ENCODE results near the gene SLC6A18. TPM values are rescaled to one million over a fixed set of nuclear protein-coding genes. Genes with fewer than 3 reads are reported as not detected.

Gene SLC6A18
- total and polyA plus RNA-seq, 10 of the 15 experiments (the other 5 are each of a cell fraction or from before 2014, with no cell fraction given), result not detected

GRCh38 chr5:1276930-1277329, 51.7 kb downstream of the SLC6A18 start (continued):
- TF ChIP-seq, protein P1, sequence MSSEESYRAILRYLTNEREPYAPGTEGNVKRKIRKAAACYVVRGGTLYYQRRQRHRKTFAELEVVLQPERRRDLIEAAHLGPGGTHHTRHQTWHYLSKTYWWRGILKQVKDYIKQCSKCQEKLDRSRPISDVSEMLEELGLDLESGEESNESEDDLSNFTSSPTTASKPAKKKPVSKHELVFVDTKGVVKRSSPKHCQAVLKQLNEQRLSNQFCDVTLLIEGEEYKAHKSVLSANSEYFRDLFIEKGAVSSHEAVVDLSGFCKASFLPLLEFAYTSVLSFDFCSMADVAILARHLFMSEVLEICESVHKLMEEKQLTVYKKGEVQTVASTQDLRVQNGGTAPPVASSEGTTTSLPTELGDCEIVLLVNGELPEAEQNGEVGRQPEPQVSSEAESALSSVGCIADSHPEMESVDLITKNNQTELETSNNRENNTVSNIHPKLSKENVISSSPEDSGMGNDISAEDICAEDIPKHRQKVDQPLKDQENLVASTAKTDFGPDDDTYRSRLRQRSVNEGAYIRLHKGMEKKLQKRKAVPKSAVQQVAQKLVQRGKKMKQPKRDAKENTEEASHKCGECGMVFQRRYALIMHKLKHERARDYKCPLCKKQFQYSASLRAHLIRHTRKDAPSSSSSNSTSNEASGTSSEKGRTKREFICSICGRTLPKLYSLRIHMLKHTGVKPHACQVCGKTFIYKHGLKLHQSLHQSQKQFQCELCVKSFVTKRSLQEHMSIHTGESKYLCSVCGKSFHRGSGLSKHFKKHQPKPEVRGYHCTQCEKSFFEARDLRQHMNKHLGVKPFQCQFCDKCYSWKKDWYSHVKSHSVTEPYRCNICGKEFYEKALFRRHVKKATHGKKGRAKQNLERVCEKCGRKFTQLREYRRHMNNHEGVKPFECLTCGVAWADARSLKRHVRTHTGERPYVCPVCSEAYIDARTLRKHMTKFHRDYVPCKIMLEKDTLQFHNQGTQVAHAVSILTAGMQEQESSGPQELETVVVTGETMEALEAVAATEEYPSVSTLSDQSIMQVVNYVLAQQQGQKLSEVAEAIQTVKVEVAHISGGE (CRISPR knock-in tag; IDR thresholded peaks at IDR 0.05), result no peak
- TF ChIP-seq FOXM1 (IDR thresholded peaks at IDR 0.05; ENCODE audit: low read depth, low read length), result no peak
- no peak for TF ChIP-seq EP300 (IDR thresholded peaks at IDR 0.05; ENCODE audit: borderline replicate concordance in 1 of 2, control insufficient read depth in 1 of 2, low read depth in 2 of 2, low read length in 2 of 2)
- TF ChIP-seq HDAC6 (IDR thresholded peaks at IDR 0.05; ENCODE audit: unreplicated experiment), result no peak
- no peak for TF ChIP-seq KDM1A (IDR thresholded peaks at IDR 0.05; ENCODE audit: borderline replicate concordance)
- no peak for TF ChIP-seq KAT2A (conservative IDR thresholded peaks at IDR 0.05; ENCODE audit: control insufficient read depth, low read depth, low read length)

DNA sequence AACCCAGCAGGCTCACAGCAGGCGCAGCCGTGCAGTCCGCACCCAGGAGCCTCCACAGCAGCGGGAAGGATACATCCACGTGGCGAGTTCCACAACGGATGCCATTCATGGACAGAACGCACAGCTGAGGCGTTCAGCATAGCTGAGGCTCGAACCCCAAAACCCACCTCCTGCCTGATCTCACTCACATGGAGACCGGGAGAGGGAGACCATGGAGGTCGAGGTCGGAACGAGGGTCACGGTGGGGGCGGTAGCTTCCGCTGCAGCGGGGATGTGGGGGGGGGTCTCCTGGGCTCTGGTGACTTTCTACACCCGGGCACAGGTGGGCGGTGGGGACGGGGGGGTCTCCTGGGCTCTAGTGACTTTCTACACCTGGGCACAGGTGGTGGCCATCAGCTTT, 52.1 kb downstream of the SLC6A18 start:
- ChIA-PET POLR2A (no interaction called here), RAD21 (ENCODE audit: unreplicated experiment) (no interaction called here), CTCF (no interaction called here), SMC1A (ENCODE audit: uncharacterized antibody, unreplicated experiment) (no interaction called here)
- Histone ChIP-seq H3K4me2 (ENCODE audit: control insufficient read depth, insufficient read depth) (no peak overlapping the region), H3K4me3 (no peak overlapping the region), H2AFZ (ENCODE audit: control insufficient read depth, low read depth, low read length) (no peak overlapping the region), H3K79me2 (ENCODE audit: control insufficient read depth, insufficient read depth, low read length) (no peaks in the 10 kb centered on the region), H3K27me3 (replicated peaks in 1 of 2; ENCODE audit: control insufficient read depth in 2 of 2, insufficient read depth in 2 of 2, low read length in 1 of 2) (no peaks in the 10 kb centered on the region), H3K4me1 (ENCODE audit: control insufficient read depth, insufficient read depth, low read length) (no peaks in the 10 kb centered on the region), H3K27ac (ENCODE audit: control insufficient read depth, insufficient read depth) (no peak overlapping the region), H3K9ac (ENCODE audit: control insufficient read depth, insufficient read depth, low read length) (no peak overlapping the region), H3K36me3 (ENCODE audit: control insufficient read depth in 2 of 2, insufficient read depth in 2 of 2, low read length in 1 of 2) (peaks cover 0 to 14% of the 10 kb centered on the region in 2 experiments; a peak in 2 of 4 replicates), H3K9me3 (replicated peaks; ENCODE audit: control insufficient read depth, insufficient read depth, low read length) (no peaks in the 10 kb centered on the region; the same call in 2 of the 3 replicates), H4K20me1 (ENCODE audit: control insufficient read depth, insufficient read depth) (no peaks in the 10 kb centered on the region)
- DNase-seq (ENCODE audit: low read depth, low spot score) (no peak), ATAC-seq (no peak), FAIRE-seq (no peak)
- in situ Hi-C loops (cut with MboI), result no loop called here
- BruUV-seq (replicated peaks), result no TSS peak
- TF ChIP-seq ATF7 (IDR thresholded peaks at IDR 0.05; ENCODE audit: low read depth) (no peak), TCF3 (IDR thresholded peaks at IDR 0.05; ENCODE audit: borderline replicate concordance, insufficient read depth, low read depth, low read length) (no peak), MXI1 (IDR thresholded peaks at IDR 0.05; ENCODE audit: low read depth, low read length) (no peak), LARP7 (IDR thresholded peaks at IDR 0.05) (no peak), MEF2B (IDR thresholded peaks at IDR 0.05; ENCODE audit: partially characterized antibody, poor library complexity, severe bottlenecking) (no peak), NRF1 (conservative IDR thresholded peaks at IDR 0.05; ENCODE audit: low read depth, low read length) (no peak), PKNOX1 (IDR thresholded peaks at IDR 0.05) (no peak), STAT3 (IDR thresholded peaks at IDR 0.05; ENCODE audit: low read depth, low read length) (no peak)
- TF ChIP-seq, protein P2, sequence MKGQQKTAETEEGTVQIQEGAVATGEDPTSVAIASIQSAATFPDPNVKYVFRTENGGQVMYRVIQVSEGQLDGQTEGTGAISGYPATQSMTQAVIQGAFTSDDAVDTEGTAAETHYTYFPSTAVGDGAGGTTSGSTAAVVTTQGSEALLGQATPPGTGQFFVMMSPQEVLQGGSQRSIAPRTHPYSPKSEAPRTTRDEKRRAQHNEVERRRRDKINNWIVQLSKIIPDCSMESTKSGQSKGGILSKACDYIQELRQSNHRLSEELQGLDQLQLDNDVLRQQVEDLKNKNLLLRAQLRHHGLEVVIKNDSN (IDR thresholded peaks at IDR 0.05; ENCODE audit: borderline replicate concordance, extremely low read length, insufficient read depth, low read depth, low read length), result no peak
- WGBS (ENCODE audit: insufficient coverage, insufficient replicate concordance, low lambda C conversion rate, missing lambda C conversion rate), result 70% methylated on average over 17 of the region's 21 CpGs
- intact Hi-C loops (cut with micrococcal nuclease; ENCODE audit: unreplicated experiment), result no loop called here
